ENCODE measurements around the gene ANKH.
A peak's percentile ranks its signal among the peaks of the same experiment; 100 is the strongest.

Gene ANKH

DNA sequence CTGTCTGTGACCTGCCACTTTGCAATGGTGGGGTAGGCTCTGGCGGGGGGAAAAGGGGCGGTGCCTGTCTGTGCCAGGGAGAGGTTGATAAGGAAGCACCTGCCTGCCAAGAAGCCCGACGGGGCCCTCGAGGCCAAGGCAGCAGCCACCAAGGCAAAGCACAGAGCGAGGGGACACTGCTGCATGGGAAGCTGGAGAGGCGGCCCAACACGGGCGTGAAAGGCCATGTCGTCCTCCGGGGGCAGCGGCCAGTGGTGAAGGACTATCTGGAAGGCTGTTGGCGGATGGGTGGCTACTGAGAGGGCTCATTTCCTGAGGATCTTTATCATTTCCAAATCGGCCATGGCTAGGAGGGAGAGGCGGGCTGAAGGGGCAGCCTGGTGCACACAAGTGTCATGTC is 140.7 kb downstream of the ANKH start:
- DNase-seq = no peak

DNA sequence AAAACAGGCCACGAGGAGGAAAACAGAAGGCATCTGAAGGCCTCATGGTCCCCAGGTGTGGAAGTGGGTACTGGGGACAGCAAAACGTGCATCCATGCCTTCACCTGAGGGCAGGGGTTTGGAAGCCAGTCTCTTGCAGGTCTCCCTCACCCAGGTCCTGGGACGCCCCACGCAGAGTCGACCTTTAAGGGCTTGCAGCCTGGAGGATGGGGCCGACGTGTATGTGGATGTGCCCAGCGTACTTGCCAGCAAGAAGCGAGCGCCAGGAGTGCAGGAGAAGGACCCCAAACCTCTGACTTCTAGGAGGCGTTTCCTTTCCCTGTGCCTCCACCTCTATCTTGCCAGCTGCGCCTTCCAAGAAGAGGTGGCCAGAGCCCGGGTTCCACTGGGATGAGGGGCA is 141.1 kb downstream of the ANKH start:
- DNase-seq = no peak

DNA sequence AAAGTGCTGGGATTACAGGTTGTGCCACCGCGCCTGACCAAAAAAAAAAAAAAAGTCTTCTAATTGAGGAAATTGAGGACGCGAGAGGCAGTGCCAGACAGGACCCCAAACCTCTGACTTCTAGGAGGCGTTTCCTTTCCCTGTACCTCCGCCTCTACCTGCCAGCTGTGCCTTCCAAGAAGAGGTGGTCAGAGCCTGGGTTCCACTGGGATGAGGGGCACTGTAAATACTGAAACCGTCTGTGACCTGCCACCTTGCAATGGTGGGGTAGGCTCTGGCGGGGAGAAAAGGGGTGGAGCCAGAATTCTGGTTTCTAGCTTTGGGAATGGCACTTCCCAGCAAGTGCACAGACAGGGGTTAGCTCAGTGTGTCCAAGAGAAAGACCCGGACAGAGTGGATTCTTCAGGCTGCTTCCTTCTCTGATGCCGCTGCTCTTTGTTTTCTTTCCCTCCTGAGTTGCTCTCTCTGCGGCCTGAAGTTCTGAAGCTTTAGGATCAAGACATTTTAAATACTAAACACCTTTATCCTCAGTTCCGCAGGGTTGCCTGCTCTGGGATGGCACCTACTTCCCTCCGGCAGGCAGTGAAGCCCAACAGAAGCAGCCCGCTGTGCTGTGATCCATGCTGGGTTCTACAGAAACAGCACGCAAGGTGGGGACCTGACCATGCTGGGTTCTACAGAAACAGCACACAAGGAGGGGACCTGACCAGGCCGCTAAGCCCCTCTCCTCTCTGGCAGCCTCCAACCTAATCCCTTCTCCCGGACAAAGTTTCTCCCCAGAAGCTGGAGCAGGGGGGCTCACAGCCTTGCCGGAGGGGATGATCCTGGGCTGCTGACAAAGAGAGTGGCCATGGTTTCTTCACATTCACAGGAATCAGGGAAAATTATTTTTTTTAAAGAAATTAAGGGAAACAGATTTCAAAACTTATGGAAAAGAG is 141.9 kb downstream of the ANKH start:
- no peak for DNase-seq

DNA sequence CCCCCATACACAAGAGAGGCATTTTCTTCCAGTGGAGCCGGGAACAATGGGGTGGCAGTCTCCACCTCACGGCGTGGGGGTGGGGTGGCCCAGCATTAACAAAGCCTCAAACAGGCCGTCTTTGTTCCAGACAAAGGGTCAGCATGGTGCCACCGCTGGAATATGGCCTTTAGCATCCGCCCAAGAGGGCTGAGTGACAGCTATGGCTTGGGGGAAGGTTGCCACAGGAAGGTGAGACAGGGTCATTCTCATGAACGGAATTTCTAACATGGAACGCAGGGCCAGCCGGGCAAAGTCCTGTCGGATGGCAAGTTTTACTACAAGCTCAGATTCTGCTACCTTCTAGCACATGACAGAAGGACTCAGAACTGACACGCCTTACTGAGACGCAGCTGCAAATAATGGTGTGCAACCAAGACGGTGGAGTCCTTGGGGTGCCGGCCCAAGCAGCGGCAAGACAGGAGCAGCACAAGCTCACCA is 143.1 kb downstream of the ANKH start:
- peak; percentile 88 for DNase-seq

DNA sequence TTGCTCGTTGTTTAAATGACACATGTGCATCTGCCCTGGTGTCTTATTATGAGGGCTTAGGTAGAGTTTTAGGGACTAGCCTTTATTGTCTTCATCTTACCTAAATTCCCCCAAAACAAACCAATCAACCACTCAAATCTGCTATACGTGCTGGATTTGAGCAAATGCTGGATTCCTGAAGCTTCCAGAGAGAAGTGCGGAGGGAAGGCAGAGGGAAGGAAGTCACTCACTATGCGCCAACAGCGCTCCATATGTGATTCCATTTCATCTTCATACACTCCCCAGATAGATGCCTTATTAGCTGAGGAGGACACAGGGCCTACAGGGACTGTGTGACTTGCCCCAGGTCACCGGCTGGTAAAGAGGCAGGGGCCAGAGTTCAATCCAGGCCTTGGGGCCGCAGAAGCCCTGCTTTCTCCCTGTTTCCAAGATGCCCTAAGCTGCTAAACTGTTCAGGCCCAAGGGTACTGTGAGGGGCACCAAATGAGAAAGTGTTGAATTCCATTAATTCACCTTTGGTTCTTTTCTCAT is 143.6 kb downstream of the ANKH start:
- peak; percentile 48 for DNase-seq

DNA sequence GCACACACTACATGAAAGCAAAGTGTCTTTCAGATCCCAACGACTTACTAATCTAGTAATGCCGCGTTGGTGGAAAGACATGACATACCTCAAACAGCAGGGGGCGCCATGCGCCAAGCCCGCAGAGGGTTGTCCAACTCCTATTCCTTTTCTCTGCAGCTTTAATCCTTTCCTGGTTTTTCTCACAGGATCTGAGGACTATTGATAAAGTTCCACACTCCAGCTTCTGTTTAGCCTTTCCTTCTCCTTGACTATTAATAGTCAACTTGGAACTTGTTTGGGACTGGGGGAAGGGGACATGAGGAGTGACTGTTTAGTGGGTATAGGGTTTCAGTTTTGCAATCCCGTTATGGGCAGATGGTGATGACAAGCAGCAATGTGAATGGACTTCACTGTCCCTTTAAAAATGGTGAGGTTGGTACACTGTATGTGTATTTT is 144.1 kb downstream of the ANKH start:
- peak; percentile 89 for DNase-seq

DNA sequence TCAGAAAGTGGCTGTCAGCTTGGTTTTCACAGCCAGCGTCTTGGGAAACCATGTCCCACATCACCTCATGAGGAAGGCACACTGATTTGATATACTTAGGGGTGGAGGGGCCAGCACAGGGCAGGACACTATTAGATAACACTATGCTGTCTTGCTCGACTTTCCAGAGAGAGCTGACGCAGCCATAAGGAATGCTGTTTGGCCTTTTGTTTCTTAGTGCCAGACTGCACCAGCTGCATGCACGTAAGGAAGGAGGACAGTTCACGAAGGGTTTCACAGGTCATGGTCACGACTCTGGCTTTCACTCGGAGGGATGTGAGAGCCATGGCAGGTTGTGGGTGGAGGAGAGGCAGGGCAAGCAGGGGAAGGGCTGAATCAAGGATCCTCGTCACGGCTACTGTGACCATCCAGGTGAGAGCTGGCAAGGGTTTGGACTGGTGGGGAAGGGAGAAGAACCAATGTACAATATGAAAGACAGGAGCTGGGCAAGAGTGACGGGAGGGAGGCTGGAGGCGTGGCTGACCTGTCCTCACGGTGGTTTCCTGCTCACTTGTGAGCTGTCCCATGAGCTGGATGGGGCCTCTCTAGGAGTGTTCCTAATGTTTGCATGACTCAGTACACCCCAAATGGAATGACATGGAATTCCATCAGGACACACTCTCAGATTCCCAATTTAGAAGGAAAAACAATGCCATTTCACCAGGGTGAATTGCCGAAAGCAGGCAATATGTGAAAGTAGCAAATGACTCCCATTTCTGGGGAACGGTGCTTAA is 145.3 kb downstream of the ANKH start:
- DNase-seq = no peak

DNA sequence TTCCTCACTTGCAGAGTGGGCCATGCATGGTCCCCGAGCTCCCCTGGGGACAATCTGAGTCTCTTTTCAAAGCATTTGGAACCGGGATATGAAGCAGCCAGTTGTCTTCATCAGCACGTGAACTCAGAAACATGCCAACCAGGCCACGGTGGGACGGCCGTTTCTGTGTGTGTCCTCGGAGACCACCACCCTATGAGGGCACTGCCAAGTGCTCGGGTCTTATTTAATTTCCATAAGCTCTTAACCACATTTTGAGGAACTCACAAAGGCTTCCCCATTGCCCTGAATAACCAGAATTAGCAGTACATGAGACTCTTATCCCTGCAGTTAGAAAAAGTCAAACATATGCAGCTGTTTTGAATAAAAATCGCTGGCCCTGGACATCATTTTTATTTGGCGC is 146.9 kb downstream of the ANKH start:
- DNase-seq = no peak

DNA sequence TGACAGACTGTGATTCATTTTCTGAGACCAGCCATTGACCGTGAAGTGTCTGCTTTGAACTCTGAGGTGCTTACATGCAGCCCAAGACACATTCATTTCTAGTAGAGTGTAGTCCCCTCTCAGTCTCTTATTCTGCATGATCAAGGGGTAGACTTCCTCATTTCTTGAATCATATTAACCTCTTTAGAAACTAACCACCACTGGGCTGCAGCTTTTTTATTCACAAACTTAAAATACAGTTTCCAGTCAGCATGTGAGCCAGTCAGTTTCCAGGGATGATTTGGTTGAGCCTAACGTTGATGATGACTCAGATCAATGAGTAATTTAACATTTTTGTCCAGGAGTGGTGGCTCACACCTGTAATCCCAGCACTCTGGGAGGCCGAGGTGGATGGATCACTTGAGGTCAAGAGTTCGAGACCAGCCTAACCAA is 147.9 kb downstream of the ANKH start:
- no peak for DNase-seq

DNA sequence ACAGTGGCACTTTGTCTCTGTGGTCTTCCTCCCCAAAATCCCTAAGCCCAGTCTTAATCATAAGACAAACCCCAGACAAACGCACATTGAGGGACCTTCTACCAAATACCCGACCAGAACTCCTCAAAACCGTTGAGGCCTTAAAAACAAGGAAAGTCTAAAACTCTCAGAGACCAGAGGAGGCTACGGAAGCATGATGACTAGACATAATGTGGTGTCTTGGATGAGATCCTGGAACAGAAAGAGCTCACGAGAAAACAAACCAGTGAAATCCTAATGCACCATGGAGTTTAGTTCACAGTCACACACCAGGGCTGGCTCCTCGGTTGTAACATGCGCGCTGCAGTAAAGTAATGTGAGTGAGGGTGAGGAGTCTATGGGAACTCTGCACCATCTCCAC is 148.7 kb downstream of the ANKH start:
- no peak for DNase-seq

DNA sequence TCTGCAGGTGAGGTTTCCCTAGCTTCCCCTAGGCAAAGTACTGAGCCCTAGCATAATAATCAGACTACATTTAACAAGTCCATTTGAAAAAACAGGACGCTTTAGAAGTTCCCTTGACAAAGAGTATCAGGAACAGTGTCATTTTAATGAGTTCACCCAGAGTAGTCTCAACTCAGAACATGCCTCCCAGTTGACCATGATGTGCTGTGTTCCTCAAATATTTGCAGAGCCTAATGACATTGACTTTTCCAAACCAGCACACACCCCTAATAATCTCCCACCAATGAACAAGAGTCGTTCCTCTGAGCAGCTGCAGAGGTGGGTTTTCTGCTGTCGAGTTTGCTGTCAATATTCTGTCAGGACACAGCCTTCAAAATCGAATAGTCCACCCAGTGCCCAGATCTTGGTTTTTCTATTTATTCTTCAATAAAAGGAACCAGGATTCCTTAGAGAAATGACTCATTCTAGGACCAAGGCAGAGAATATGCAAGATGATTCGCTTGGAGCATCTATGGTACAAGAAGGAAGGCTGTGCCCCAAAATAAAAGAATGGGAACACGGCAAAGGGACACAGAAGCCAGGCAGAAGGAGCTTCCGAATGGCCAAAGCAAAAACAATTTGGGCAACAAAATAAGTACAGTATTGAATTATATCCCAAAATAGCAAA is 149.5 kb downstream of the ANKH start:
- DNase-seq = peak; percentile 64

DNA sequence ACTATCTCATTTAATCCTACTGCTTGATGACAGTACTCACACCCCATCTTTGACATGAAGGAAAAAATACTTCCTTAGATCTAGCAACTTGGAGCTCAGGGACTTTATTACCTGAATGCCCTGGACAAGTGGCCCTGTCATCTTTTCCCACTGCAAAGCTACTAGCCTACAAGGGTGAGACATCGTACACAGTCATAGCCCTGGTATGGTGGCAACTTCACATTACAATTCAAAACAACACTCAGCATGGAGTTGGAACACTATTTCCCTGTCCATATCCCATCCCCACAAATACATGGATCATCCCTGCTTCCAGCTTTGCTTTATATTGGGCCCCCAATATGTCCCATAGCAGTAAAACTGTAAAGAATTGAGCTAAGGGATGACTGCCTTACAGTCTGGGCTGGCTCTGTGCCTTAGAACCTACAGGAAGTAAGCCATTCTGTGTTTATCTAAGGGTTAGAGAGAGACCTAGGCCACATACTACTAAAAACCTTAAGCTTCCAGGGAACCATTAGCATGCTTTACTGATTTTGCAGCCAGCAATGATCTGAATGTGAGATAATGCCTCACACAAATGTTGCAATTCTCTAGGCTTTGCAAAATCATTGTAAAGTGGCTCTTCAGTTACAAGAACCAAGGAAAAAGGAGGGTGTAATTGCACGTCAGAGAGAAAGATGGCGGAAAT is 151.2 kb downstream of the ANKH start:
- peak; percentile 20 for DNase-seq

DNA sequence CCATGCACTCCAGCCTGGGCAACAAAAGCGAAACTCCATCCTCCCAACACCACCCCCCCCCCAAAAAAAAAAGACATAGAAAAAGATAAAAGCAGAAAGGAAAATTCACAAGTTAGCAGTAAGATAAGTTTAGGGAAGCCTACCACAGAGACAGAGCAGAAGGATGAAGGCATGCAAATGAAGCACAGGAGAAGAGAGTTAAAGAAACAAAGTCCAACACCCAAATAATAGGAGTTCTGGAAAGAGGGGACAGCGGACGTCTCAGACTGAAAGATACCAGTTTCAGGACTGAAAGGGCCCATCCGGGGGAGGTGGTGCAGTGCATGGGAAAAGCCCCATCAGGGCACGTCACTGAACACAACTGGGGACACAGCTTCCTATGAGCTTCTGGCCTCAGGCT is 152.8 kb downstream of the ANKH start:
- DNase-seq = no peak

DNA sequence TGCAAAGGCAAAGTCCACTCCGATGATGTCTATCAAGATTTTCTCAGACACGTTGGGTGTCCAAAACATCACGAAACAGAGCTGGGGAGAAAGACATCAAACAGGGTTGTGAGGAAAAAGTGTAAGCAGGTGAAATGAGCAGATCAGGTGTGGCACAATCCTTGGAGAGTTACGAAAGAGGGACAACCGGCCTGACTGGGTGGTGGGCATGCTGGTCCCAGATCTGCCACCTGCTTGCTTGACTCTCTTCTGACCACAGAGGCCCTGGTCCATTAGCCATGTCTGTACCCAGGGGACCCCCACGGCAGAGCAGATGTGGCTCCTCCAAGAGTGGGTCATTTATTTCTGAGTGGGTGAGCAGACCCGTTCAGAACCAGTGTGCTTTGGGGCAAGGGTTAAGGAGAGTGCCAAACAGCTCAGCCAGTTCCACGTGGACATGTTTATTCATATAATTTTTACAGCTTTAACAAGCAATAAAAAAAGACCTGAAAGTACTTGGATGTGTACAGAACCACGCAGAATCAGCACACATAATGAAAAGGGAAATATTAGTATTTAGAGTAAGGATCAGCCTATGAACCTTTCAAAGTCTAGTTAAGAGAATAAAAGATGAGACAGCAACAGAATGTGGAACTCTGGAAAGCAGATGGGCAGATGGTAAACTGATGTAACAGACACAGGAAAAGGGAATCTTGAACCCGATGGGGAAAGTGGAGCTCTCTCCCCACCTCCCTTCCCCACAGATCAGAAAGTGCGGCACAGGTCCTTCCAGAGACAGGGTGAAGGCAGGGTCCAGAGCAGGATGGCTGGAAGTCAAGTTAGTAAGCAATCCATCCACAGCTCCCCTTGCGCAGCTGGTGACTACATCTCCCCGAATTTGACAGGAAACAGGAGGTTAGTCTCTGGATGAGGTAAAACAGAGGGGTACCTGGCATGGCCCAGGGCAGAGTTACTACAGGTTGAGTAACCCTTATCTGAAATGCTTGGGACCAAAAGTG is 154.5 kb downstream of the ANKH start:
- no peak for DNase-seq

DNA sequence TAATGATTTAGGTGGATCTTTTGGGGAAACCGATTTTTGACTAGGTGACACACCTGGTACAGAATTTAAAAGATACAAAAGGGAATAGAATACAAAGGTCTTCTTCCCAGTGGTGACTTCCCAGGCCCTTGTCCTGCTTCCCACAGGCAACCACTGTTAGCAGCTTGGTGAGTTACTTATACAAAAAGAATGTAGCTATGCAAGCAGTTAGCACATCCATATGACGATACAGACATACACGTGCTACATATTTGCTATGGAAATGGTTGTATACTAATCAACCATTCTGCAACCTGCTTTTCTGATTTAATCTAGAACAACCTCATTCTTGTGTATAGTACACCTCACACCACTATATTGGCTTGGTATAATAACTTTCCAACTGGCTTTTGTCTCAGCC is 156.1 kb downstream of the ANKH start:
- no peak for DNase-seq

DNA sequence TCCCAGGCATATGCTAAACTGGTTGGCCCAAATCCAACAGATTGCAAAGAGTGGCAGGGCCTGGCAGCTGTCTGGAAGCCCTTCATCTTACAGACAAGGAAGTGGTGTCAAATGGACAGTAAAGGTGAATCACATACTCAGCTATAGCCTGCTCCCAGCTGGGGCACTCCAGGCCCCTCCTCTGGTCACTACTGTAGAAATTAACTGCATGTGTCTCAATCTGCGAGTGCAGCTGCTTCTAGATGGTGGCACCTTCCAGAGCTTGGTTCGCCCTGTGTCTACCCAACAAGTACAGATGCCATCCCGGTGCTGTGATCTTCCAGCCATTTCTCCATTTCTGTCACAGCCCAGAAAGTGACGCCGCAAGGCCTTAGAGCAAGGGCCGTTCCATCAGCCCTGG is 156.9 kb downstream of the ANKH start:
- peak; percentile 72 for DNase-seq

DNA sequence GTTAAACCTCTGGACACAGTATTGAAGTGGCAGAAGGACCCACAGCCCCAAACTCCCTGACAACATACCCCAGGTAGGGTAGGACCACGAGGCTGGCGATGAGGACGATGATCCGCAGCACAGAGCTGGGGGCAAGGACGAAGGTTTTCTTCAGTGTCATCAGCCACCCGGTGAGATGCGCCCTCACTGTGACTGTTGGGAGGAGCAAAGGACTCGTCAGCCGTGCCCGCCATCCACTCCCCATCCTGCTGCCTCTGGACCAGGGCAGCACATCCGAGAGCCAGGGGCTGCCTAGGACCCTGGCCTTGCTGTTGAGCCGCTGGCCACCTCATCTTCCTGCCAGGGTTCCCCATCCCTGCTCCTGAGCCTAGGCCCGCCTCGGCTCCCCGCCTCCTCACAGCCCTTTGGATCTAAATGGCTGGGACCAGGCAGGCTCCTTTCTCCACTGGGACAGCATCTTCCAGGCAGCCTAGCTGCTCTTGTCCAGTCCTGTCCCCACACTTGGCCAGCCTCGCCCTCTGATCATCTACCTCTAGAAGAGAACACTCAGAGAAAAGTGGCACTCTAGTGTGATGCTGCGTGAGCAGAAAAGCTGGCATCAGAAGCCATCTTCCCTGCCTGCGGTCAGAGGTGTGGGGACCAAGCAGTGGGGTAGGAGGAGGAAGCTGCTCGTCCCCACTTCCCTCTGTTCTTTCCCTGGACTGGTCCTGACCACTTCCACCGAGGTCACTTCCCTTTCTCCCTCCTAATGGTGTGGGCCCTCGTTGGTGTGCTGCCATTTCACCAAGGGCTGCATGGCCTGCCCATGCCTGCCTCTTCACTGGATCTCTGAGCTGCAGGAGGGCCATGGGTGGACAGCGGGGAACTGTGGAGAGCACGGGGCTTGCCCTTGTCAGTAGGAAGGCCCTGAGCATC is 157.8 kb downstream of the ANKH start:
- no peak for DNase-seq

DNA sequence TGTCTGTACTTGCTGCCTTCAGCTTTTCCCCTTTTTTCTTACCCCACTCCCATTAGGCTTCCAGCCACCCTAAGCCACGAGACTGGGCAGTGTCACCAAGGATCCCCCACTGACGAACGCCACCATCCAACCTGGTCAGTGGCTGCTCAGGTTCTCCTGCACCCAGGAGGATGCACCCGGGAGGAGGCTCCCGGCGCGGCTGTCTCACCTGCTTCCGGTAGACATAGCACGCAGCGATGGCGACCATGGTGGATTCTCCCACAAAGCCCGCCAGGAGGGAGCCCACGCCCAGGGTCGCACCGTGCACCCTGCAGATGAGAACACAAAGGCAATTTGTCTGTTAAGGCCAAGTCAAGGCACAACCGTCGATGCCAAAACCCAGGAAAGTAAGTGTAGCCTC is 158.9 kb downstream of the ANKH start:
- DNase-seq = no peak

DNA sequence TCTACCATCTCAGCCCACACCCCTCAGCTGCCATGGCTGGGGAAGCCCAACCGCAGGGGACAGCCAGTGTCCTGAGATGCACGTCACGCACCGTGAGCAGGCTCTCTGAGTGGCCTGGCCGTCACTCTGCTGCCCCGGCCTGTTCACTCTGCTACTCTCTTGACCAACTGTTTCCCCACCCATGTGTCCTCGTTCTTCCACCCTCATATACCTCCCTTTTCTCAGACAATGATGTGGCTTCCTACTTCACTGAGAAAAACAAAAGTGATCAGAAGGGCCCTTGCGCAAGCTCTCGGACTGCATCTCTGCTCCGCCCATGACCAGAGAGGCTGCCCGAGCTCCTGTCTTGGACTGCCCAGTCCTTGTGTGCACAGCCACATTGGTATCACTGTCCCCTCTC is 159.4 kb downstream of the ANKH start:
- no peak for DNase-seq

Measured in NCI-H69 (cell line).